HL-60 (cell line): ENCODE results near the gene TBL1XR1.

Experiments used
- POLR2AphosphoS5 ChIP-seq: IDR thresholded peaks from 2 replicates; pipeline ENCODE4 v1.6.1; 2012; ENCODE audit warnings: low read depth
- TF ChIP-seq, protein P1 (sequence below): IDR thresholded peaks from 2 replicates; pipeline ENCODE4 v1.6.1; 2012; ENCODE audit warnings: low read depth; ENCODE audit not compliant: insufficient replicate concordance
- TF ChIP-seq, protein P2 (sequence below): IDR thresholded peaks from one replicate; pipeline ENCODE4 v1.5.1; 2011; ENCODE audit warnings: low read length, control low read depth, inconsistent platforms; ENCODE audit not compliant: insufficient read depth

DNA sequence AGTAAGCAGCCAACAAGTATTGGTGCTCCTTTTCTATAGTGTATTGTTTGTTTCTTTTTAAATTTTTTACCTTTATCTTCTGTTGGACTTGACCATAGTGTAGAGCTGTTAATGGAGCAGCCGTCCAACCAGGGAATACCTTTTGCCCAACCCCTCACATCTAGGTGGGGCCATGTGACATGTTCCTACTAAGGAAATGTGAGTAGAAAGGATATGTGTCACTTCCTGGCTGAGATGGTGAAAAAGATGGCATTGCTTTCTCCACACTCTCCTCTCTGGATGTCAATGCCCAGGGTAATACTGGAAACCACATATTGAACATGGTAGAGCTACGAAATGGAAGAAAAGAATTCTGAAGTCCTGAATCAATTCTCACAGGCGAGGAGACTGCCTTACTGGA is 218.8 kb downstream of the TBL1XR1 start:
- TF ChIP-seq, protein P1, sequence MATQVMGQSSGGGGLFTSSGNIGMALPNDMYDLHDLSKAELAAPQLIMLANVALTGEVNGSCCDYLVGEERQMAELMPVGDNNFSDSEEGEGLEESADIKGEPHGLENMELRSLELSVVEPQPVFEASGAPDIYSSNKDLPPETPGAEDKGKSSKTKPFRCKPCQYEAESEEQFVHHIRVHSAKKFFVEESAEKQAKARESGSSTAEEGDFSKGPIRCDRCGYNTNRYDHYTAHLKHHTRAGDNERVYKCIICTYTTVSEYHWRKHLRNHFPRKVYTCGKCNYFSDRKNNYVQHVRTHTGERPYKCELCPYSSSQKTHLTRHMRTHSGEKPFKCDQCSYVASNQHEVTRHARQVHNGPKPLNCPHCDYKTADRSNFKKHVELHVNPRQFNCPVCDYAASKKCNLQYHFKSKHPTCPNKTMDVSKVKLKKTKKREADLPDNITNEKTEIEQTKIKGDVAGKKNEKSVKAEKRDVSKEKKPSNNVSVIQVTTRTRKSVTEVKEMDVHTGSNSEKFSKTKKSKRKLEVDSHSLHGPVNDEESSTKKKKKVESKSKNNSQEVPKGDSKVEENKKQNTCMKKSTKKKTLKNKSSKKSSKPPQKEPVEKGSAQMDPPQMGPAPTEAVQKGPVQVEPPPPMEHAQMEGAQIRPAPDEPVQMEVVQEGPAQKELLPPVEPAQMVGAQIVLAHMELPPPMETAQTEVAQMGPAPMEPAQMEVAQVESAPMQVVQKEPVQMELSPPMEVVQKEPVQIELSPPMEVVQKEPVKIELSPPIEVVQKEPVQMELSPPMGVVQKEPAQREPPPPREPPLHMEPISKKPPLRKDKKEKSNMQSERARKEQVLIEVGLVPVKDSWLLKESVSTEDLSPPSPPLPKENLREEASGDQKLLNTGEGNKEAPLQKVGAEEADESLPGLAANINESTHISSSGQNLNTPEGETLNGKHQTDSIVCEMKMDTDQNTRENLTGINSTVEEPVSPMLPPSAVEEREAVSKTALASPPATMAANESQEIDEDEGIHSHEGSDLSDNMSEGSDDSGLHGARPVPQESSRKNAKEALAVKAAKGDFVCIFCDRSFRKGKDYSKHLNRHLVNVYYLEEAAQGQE = no peak
- TF ChIP-seq, protein P2, sequence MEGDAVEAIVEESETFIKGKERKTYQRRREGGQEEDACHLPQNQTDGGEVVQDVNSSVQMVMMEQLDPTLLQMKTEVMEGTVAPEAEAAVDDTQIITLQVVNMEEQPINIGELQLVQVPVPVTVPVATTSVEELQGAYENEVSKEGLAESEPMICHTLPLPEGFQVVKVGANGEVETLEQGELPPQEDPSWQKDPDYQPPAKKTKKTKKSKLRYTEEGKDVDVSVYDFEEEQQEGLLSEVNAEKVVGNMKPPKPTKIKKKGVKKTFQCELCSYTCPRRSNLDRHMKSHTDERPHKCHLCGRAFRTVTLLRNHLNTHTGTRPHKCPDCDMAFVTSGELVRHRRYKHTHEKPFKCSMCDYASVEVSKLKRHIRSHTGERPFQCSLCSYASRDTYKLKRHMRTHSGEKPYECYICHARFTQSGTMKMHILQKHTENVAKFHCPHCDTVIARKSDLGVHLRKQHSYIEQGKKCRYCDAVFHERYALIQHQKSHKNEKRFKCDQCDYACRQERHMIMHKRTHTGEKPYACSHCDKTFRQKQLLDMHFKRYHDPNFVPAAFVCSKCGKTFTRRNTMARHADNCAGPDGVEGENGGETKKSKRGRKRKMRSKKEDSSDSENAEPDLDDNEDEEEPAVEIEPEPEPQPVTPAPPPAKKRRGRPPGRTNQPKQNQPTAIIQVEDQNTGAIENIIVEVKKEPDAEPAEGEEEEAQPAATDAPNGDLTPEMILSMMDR = no peak
- TF ChIP-seq POLR2AphosphoS5 = no peak
